NCI-H1436 (cell line): ENCODE results near the gene CISD3.

Experiments
- DNase-seq: peaks from one replicate; lab custom pipeline; 2025; lab: John Stamatoyannopoulos, UW

Gene CISD3

DNA sequence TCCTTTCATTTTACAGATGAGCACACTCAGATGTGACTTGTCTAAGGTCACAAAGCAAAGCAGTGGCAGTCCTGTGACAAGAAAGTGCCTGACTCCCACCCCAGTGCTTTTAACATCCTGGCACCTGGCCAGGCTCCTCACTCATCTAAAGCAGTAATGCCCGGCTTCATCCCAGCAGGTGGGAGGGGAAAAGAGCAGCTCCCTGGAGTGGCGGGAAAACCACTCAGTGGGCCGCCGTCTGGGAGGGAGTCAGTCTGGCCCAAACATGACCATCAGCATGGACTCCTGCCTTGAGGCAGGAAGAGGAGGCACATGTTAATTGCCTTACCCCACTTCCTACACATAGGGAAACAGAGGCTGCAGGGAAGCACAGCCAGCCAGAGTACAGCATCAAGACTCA is 15.4 kb downstream of the CISD3 start:
- peak; percentile 68 for DNase-seq

DNA sequence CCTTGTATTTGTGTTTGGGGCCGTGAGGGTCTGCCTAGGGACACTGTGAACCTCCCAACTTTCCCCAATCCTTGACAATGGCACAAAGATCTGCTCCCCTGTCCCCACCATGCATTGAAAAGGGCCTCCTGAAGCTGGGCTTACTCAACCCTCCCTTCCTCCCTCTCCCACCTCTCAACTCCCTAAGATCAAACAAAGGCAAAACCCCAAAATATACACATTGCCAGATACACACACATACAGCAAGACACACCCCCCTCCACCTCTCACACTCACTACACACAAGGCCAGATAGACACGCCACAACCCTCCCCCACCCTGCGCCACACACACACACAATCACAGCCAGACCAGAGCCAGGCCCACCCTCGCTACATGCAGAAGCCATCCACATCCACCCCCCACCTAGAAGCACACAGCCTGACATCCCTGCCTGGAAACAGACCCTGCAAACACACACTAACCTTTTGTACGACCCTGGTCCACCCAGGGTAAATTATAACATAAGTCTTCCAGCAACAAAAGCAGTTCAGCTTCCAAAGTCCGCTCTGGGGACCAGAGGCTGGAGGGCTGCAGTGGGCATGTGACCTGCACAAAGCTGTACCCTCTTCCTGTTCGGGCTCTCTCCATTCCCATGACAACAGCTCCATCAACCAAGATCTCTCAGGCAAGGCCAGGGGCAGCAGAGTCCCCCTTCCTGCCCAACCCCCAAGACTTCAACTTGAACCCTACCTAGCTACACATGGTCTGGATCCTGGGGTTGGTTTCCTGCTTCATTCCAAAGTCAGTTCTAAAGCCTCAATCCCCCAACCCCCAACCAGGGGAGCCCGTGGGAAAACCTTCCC is 16.1 kb downstream of the CISD3 start:
- DNase-seq, result no peak

DNA sequence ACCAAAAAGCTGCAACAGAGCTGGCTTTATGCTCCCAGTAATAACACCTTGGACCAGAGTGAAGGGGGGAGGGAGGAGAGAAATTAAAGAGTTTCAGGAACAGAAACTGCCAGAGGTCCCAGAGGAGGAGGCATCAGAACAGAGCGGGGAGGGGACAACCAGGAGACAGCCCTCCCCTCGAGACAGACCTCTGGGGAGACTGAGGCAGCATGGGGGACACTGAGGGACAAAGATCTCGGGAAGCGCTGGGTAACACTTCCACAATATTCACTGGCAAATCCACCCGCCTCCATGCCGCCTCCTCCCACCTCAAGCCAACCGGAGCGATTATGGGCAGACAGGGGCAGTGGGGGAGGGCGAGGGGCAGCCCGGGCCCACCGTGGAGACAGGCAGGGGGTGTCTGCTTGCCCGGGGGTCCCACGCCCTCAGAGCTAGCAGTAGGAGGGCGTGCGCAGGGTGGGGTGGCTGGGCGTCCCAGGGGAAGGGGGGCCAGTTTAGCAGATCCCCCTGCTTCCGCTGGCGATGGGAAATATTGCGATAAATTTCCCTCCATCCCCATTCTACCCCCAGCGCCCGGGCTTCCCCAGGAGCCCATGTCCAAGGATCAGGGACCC is 16.8 kb downstream of the CISD3 start:
- DNase-seq, result no peak

DNA sequence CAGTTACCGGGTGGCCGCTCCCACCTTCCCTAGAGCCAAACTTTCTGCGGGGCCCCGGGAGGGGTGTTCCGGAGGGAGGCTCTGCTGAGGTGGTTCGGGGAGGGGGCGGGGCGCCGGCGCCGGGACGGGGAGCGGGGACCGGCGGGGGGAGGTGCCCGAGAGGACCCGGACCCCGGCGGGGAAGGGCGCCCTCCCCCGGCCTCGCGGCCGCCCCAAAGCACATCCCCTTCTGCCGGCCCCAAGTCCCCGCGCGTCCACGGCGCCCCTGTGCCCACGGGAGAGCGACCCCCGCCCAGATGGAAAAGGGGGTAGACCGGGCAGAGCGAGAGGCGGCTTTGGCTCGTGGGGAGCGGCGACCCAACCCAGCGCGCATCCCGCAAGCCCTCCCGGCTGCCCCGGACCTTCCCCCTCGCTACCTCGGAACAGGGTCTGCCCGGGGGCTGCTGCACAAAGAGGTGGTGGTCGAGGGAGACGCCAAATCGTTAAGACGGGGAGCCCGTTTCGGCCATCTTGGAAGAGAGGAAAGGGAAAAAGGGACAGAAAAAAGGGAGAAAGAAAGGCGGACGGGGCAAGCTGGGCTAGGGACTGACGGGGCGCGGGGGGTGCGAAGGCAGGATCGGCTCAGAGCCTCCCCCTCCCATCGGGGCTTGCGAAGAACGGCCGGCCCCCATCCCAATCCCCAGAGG is 17.5 kb downstream of the CISD3 start:
- no peak for DNase-seq

DNA sequence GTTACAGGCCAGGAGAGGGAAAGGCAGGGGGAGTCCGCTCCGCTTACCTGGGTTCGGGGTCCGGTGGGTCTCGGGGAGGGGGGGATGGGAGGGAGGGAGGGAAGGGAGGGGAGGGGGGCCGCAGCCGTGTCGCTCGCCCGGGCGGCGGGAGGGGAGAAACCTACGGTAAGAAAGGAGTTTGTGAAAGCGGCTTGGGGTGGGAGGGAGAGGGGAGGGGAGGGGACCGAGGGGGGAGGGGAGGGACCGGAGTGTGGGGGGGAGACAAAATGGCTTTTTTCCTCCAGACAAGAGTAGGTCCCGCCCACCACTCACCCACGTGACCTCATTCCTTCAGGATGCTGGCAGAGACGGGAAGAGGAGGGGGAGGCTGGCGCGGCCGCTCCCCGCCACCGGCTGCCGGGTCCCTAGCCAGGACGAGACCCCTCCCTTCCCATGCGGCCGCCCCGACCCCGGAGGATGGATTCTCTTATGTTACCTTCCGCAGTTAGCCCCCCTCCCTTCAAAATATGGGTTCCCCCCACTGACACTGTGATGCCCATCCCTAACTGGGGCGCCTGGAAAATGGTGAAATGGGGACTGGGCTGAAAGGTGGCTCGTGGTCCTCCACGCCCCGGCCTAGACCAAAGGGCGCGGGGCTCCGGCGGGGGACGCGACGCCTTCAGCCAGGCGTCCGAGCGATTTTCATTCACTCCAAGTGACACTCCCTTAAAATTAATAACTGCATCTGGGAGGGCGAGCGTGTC is 18.2 kb downstream of the CISD3 start, which contains the start of gene PCGF2:
Gene PCGF2 (minus strand): TSS at position 188 of the 743 bp plus-strand sequence. CDS start 7,934 bp downstream, outside the sequence.
- peak; percentile 94 for DNase-seq

DNA sequence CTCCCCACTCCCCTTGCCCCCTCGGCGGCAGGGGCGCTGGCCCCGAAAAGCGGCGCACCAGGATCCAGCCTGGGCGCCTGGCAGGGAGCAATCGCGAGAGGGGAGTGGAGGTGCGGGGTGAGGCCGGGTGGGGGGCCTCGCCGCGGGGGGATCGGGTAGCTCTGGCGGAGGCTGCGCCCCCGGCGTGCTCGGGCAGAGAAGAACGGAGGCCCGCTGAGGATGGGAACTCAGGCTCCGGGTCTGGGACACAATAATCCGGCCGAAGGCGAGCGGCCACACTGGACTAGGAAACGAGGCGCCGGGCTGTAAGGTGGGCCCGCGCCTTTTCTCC is 18.7 kb downstream of the CISD3 start:
- DNase-seq, result no peak

DNA sequence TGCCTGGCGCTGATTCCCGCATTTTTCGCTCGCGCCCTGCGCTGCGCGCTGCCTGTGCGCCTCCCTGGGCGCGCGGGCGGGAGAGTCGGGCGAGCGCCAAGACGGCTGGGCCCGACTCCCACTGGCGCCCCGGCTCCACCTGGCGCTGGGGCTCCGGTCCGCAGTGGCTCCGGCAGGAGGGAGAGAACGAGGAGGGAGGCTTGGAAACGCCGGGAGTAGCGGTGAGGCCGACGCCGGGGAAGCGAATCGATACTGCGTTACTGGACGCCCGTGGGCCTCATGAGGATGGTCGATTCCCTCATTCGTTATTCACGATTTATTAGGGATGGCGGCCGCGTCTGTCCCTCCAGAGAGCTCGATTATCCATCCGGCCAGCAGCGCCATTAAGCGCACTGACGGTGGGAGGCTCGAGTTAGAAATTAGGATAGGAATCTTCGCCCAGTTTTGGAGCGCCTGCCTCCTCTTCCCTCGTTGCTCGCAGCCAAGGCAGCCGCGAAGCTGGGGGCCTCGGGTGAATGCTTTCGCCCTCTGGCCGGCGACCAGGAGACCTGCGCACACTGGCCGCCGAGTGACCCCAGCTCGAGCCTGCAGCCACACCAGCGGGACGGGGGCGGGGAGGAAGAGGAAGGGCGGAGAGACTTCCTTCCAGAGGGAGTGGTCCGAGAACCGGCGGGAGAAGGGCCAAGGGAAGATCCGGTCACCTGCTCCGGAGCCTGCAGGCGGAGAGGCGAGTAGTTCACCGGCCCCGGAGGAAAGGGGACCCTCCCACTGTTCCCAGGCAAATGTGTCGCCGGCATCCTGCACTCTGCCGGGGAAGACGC is 19.3 kb downstream of the CISD3 start:
- DNase-seq, result peak; percentile 38

DNA sequence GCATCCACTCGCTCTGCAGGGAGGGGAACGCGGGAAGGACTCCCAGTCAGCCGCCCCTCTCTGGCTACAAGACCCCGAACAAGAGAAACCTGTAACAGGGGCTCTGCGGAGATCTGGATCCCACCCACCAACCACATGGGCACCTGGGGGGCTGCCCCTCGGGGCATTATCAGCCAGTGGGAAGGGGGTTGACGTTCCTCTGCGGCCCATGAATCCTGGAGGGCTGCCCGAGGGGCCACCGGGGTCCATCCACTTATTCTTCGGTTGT is 19.8 kb downstream of the CISD3 start:
- no peak for DNase-seq

DNA sequence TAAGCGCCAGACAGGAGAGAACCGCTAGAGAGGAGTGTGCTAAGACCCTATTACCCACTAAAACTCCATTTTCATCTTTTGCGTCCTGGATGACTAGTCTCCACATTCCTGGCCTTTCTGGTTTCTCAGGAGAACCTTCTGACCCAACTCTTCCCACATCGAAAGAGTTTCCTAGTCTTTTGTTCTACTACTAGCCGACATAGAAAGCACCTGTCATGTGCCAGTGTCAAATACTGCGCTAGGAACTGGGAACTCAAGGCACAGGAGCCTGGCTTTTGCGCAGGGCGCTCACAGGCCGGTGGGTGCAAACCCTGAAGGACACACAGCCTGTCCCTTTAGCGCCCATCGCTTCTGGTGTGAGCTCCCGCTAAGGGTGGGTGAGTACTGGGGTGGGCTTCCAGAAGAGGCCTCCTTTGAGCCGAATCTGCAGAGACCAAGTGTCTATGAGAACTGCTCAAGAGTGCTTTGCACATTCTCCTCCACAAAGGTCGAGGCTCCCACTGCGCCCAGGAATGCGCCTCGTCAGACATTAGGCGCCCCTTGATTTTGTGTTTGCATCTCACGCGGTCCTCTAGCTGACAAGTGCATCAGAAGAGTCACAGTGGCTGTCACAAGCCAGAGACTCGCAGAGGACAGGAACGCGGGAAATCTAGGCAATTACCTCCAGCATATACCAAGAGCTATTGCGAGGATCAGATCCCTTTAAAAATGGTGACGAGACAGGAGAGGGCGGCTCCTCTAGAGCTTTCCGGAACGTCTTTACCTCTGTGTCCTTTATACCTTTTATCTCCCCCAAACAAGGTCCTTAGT is 20.4 kb downstream of the CISD3 start:
- DNase-seq, result peak; percentile 67

DNA sequence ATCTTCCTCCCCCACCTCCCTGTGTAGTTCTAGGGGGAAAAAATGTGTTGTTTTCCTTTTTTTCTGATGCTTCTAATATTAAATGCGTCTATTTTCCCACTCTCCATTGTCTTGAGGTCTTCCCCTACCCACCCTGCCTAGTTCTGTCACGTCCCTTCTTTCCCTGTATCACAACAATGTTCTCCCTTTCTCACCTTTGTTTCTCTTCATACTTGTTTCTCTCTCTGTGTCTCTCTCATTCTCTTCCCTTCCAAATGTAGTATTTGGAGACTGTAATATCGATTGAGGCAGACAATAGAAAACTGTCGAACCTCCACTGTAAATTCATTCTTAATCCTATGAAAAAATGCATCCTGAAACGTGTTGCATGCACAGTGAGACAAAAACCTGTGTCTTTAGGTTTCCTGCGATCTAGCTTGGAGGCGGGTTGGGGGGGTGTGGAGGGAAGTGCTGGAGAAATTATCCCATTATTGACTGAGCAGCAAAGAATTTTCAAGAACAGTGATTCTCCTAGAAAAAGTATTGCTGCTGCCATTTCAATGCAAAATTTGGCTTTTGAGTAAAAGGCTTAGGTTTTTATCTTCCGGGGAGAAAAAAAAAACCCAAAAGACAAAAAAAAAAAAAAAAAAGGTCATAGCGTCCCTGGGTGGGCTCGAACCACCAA is 21.1 kb downstream of the CISD3 start:
- peak; percentile 63 for DNase-seq

DNA sequence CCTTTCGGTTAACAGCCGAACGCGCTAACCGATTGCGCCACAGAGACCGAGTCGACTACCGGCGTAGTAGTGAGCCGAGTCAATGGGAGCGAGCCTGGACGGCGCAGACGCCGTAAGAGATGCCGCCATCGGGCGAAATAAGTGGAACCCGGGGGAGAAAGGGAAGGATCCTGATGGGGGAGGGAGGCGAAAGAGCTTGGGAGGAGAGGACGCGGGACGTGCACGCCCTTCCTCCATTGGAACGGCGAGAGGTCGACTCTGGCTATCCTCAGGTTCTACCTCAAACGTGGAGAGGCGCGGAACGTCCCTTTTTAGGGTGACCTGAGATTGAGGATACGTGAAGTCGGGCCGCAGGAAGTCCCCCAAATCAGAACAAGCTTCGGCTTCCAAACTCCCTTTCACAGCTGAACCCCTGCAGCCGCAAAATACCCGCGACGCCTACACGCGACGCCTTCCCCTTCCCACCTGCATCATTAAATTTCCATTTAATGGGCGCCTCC is 21.7 kb downstream of the CISD3 start:
- peak; percentile 88 for DNase-seq

DNA sequence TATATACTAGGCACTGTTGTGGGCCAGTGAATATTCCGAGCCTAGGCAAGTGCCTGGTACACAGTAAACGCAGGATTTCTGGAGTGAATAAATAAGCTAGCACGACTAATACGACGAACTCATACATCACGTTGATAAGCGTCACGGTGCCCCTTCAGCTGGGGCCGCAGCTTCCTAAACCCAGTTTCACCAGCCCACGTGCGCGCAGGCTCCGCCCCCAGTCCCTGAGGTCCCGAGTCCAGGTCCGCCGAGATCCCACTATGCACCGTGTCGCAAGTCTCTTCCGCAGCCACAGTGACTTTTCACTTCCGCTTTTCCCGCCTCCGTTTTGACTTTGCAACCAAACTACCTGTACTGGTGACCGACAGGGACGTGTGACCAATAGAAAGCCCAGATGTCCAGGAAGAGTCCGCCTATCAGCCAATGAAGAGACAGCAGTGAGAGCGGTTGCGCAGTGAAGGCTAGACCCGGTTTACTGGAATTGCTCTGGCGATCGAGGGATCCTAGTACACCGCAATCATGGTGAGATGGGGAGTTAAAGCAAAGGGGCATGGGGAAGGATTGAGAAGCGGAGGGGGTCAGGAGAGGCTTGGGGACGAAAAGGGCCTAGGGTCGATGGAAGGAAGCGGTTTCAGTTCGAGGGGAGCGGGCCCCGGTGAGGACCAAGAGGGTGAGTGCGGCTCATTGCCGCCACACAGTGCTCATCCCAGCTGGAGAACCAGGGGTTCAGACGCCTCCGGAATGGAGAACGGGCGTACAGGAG is 22.3 kb downstream of the CISD3 start, which contains the start of gene PSMB3:
Gene PSMB3 (plus strand): TSS at position 434 of the 763 bp plus-strand sequence. CDS start 86 bp downstream, at position 520.
- peak; percentile 100 for DNase-seq

DNA sequence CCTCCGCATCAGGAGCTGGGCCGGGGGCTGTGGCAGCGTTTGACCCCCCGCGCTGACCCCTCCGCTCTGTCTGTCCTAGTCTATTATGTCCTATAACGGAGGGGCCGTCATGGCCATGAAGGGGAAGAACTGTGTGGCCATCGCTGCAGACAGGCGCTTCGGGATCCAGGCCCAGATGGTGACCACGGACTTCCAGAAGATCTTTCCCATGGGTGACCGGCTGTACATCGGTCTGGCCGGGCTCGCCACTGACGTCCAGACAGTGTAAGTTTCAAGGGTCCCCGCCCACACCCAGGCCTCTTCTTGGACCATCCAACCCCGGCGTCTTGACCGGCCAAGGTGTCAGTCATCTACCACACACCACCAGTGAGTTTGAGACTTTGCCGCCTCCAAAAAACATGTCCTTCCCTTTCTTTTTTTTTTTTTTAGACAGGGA is 22.9 kb downstream of the CISD3 start:
- DNase-seq, result no peak

DNA sequence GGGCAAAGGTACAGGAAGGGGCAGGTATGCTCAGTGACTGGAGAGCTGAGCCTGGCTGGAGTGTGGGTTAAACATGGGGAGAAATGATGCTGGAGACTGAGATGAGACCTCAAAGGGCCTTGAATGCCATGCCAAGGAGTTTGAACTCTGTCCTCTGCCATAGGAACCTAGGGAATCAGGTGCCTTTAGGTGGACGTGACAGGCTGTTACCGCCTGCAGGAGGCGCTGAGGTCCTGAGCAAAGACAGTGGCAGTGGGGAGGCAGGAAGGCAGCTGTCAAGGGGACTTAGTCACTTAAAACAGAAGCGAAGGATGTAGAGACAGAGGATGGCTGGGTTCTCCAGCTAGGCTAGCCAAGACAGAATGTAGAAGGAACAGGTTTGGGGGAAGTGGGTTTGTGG is 31.5 kb downstream of the CISD3 start:
- no peak for DNase-seq

DNA sequence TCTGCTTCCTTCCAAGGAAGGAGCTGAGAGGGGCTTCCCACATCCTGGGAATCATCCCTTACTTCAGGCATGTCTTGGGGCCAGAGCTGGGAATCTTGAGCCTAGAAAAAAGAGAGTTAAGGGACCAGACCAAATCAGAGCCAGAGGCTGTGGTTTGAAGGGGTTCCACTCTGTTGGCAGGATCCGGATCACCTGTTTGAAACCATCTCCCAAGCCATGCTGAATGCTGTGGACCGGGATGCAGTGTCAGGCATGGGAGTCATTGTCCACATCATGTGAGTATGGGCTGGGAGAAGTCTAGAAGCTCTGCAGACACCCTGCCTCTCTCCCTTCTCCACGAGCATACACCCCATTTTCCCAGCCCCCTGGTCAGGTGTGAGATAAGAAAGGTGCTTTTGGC is 32.1 kb downstream of the CISD3 start:
- no peak for DNase-seq

DNA sequence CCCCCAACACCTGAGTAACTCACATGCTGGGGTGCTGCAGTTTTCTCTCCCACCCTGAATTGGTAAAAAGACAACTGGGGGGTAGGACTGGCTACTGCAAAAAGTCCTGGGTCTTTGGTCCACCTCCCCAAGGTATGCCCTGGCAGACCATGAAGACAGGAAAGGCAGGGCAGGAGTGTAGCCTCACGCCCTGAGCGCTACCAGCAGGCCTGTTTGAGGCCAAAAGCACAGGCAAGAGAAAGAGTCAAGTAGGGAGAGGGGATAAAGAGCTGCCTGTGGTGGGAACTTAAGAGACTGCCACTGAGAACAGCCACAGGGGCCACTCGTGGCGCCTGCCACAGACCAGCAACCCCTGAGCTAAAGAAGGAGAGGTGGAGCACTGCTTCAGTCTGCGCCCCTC is 36.2 kb downstream of the CISD3 start:
- DNase-seq, result no peak

DNA sequence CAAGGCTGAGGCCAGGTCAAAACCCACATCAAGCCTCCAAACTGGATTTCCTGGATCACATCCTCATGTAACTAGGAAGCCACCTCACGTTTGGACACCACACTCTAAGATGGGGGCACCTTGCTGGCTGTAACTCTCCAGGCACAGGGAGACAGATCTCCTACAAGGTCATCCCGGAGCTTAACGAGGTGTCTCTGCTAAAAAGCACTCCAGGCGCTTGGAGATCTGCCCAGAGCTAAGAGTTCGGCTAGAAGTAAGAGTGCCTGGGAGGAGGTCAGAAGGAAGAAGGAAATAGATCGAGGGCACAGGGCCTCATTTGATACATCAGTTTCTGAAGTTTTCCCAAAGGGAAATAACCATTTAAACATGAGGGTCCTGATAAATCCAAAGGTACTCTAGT is 38.3 kb downstream of the CISD3 start:
- DNase-seq, result no peak

DNA sequence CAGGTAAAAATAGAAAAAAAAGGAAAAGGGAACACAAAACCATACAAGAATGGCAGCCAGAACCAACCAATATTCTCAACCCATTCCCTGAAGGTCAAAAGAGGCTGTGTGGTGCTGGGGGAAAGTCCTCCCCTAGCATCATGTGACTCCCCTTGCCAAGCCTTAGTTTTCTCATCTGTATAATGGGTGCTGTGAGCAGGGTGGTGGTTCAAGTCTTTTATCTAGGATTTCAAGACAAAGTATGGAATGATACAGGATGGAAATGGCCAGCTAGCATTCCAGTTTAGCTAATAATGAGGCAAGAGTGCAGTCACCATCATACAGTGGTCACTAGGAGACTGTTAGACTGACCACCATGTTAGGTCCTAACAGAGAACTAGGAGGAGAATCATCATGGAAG is 43.1 kb downstream of the CISD3 start:
- no peak for DNase-seq

DNA sequence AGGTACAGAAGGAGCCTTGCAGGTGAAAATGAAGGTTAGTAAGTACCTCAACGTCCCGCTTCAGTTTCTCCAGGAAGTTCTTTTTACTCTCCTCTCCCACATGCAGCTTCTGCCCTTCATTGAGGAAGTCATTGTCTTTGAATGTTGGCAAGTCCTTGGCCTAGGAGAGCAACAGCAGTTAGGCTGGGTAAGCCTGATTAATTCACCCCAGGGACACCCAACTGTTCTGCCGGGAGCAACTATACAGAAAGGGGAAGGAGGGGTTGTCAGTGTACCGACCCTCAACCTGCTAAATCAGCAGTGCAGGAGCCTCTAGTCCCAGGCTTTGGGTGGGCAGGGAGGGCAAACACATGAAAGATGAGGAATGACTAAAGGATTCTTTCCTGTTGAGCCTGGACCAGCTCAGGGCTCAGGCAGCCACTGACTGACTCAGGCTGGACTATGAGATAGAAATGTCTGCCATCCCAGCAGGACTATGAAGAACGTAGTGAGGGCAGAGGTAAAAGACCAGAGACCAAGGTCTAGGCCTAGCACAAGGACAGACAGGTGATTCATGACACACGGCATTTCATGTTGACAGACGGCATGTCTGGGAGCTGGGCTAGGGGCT is 47.6 kb downstream of the CISD3 start:
- no peak for DNase-seq
